Activated gamma-delta T cell treated with anti-CD3 and anti-CD28 coated beads, Interleukin-2, amount 50 U/mL, for 16 hours (primary cell): ENCODE data around the gene CCL4.
"Not testable (repeated sequence)": the region's sequence is repeated elsewhere in the genome, so short reads cannot be mapped to it uniquely, and the experiment has no call there.

Experiments
- DNase-seq: peaks from one replicate; pipeline ENCODE4 v3.0.0-alpha.2; 2020; ENCODE audit warnings: low read depth

CCL4 gene

GRCh38 chr17:36103401-36103975 is at the start of gene CCL4:
CCL4 (plus strand) TSS chr17:36103827; CDS start chr17:36103906, 79 bp downstream.
- DNase-seq: peak; percentile 50

DNA sequence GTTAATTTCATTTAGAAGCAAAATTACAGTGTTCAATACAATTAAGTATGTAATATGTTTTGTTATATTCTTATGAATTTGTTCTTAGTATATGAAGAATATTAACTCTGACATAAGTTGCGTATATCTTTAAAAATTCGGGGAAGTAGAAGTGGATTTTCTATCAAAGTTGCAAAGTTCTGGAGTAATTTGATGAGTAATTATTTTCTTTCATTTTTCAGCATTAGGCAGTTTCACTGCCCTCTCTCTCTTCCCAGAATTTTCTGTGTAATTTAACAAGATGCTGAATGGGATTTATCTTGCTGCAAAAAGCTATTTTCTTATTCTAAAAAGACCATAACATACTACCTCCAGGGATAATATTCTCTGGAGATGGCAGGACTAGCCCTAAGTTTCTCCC is 48.5 kb upstream of the CCL4 start:
- no peak for DNase-seq

GRCh38 chr17:36055921-36056520 is 47.6 kb upstream of the CCL4 start:
- DNase-seq: no peak

GRCh38 chr17:36057911-36058310 is 45.7 kb upstream of the CCL4 start:
- DNase-seq: no peak

- DNase-seq: no peak
These were observed 44.2 kb upstream of the CCL4 start for GRCh38 chr17:36059406-36059805.

DNA sequence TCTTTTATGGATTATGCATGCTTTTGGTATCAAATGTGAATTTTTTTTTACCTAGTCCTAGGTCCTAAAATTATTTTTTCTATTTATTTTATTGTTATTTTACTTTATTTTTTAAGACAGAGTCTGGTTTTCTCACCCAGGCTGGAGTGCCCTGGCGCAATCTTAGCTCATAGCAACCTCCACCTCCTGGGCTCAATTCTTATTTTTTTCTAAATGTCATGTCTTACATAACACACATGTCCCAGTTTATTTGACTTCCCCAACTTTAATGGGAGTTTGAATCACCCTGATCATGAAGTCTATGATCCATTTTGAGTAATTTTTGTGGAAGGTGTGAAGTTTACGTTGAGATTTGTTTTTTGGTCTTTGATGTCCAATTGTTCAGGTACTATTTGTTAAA is 42.8 kb upstream of the CCL4 start:
- no peak for DNase-seq

DNA sequence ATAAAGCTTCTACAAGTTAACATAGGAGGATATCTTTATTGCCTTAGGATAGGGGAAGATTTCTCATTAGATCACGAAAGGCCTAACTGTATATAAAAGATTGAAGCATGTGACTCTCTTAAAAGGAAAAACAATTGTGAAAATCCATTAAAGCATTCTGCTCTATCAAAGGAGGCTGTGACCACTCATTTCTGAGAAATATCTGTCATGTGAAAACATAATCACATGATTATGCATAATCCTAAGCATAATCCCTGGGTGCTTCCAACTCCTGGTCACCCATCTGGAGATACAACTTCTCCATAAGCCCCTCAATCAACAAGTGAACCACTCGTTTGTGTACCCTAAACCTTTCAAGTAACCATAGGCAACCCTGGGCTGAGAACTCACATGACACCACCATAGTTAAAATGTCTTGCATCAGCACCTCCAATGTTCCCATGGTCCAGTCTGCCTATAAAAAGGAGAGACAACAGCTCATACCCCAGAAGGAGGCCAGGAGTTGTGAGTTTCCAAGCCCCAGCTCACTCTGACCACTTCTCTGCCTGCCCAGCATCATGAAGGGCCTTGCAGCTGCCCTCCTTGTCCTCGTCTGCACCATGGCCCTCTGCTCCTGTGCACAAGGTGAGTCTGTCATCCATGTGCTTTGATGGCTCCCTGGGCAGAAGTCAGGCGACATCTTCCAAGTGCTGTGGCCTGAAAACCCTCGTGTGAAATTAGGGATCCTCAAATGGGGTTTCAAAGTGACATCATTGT is 39.7 kb upstream of the CCL4 start, which contains the start of gene CCL18:
Gene CCL18, plus strand, starts transcription at position 487 of the 756 bp plus-strand sequence. Its CDS starts 71 bp downstream, at position 558.
- DNase-seq: no peak

DNA sequence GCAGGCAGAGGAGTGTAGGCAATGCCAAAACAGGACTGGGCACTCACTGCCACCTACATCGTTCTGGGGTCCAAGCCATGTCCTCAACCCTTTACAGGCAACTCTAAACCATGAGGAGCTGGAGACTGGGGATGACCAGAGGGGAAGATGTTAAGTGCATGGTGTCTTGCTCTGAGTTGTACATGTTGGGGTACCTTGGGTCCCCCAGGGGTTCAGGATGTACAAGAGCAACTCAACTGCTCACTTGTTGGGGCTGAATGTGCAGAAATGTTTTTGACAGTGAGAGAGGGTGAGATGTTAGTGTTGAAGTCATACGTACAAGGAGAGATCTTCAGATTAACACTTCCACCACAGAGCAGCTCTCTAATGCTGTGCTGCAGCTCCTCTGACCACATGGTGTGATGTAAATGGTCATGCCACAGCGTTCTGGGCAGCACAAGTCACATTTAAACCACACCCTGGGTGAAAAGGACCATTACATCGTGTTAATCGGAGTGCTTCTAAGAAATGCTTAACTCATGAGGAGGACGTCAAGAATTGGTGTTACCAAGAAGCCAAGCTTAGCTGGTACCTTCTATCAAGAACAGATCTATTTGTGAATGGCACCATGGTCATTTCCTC is 37.2 kb upstream of the CCL4 start:
- DNase-seq: peak; percentile 25

GRCh38 chr17:36068524-36068923 is 35.1 kb upstream of the CCL4 start:
- no peak for DNase-seq

DNA sequence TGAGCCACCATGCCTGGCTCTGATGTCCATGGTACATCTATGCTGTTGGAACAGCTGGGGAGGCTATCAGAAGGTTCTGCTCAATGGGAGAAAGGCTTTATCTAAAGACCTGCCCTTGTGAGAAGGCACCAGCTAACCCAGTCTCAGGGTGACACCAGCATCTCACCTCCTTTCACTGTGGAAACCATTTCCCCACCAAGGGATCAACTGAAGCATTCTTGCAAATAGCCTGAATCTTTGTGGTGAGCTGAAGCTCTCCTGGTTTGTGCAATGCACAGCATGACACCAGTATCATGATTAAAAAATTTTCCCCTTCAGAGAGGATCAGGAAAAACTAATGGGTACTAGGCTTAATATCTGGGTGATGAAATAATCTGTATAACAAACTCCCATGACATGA is 34.5 kb upstream of the CCL4 start:
- DNase-seq: no peak

DNA sequence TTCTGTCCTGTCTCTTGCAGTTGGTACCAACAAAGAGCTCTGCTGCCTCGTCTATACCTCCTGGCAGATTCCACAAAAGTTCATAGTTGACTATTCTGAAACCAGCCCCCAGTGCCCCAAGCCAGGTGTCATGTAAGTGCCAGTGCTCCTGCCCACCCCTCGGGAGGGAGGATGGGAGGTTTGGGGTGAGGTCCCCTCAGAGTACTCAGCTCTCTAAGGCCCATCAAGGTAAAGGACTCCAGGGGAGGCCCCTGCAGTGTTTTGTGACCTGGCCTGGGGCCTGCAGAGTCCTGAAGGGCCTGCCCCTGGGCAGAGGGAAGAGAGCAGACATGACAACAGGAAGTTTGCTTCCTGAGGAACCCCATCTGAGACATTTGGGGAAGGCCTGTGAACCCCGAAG is 33.2 kb upstream of the CCL4 start:
- no peak for DNase-seq

GRCh38 chr17:36071751-36072150 is 31.9 kb upstream of the CCL4 start:
- DNase-seq: no peak

GRCh38 chr17:36072431-36073121 is 31.1 kb upstream of the CCL4 start:
- DNase-seq: peak; percentile 64

GRCh38 chr17:36074365-36074764 is 29.3 kb upstream of the CCL4 start:
- DNase-seq: no peak

DNA sequence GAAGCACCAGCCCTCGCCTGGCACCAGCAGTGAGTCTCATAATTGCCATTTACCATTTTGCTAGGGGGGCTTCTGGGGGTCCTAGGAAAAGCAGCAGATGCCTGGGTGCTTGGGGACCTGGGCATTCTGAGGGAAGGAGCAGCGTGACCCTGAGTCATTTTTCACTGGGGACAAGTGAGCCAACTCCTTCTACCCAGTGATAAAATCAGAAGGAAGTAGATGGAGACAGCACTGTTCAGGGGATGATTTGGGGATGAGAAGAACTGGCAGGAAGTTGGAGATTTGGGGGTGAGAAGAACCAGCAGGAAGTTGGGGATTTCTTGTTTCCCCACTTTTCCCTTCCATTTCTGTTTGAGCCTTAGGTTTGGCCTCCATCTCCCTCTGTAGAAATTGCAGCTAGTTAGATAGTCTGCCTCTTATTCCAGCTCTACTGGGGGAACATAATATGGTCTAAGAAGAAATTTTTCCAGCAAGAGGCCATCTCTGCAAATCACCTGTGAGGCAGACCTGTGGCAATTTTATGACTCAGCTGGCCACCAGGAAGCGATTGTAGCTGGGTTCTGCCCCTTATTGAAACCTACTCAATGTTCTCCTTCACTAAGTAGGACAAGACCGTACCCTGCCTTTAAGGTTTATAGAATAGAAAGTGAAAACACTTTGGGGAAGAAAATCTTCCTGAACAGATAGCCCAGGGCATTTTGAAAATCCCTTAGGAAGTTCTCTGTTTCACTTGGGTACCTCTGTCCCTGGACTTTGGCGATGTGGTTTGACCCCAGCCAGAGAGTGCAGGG is 21.8 kb upstream of the CCL4 start:
- not testable (repeated sequence) for DNase-seq

- DNase-seq: peak; percentile 53
These were observed 21.0 kb upstream of the CCL4 start for GRCh38 chr17:36082482-36083120.

DNA sequence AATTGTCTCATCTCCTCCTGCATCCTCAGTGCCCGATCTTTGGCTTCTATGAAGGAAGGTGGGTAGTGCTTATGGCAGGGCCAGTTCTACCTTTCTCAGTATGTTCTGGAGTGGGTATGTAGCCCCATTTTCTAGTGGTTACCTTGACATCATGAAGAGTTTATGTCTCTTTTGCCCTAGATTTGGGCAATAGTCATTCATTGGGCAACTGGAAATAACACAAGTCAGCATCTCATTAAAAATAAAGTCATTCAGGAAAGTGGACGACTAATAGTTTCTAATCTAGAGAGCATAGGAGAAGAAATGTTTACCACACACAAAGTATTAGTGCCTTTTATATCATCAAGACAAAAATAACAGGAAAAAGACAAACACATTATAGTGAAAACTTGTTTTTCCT is 19.9 kb upstream of the CCL4 start:
- DNase-seq: not testable (repeated sequence)

GRCh38 chr17:36085765-36086164 is 17.9 kb upstream of the CCL4 start:
- DNase-seq: no peak

DNA sequence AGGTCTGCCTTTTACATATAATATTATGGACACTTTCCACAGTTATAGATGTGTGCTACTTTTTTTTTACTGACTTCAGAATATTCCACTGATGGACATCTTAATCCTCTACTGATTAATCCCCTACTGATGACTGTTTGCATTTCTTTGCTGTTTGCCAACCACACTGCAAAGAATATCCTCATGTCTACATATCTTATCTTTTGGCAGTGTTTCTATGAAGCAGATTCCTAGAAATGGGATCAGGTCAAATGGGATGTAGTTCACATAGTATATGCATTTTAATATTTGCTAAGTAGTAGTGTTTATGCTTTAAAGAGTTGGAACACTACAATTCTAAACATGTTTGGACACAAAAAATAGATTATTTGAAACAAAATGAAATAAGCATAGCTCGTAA is 16.8 kb upstream of the CCL4 start:
- DNase-seq: no peak

DNA sequence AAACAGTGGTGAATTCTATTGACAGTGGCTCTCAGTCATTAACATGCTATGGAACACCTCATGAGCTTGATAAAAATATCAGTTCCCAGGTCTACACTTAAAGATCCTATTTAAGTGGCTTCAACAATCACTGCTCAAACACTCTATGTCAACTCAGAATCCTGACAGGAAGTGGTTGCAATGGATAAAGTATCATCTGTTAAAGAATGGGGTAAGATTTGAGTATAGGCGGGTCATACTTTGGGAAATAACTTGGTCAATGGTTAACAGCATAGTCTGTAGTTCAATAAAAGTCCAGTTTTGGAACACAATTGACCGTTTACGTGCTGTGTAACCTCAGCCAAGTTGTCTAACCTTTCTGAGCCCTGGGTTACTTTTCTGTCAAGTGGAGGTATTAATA is 16.2 kb upstream of the CCL4 start:
- not testable (repeated sequence) for DNase-seq
